Retinal pigment epithelial cell (primary cell): ENCODE data around the gene MYL6B.

ENCODE experiments used
- DNase-seq: peaks from one replicate; pipeline ENCODE4 v3.0.0-alpha.2; 2010; ENCODE audit warnings: low read depth
- H3K4me3 ChIP-seq: 2 replicates; pipeline ENCODE4 v1.5.1; 2011; ENCODE audit warnings: mild to moderate bottlenecking, low read length, control low read depth, moderate library complexity
- CTCF ChIP-seq: conservative IDR thresholded peaks from 2 replicates; pipeline ENCODE4 v1.5.1; 2011; ENCODE audit warnings: low read depth, low read length, control low read depth, inconsistent platforms

The MYL6B gene

GRCh38 chr12:56202838-56203237, 50.5 kb downstream of the MYL6B start:
- no peak for TF ChIP-seq CTCF
- no peak overlapping the region for H3K4me3 ChIP-seq
- DNase-seq, result no peak

- no peak for TF ChIP-seq CTCF
- H3K4me3 ChIP-seq, result no peak overlapping the region
- DNase-seq, result no peak
These were observed 51.9 kb downstream of the MYL6B start for GRCh38 chr12:56204275-56204674.

- no peak for TF ChIP-seq CTCF
- H3K4me3 ChIP-seq, result no peak overlapping the region
- no peak for DNase-seq
These were observed 53.1 kb downstream of the MYL6B start for GRCh38 chr12:56205445-56205844.

- peak; percentile 82 for TF ChIP-seq CTCF
These were observed 54.2 kb downstream of the MYL6B start for GRCh38 chr12:56206452-56207166.

More at GRCh38 chr12:56206452-56207166, 54.2 kb downstream of the MYL6B start:
- H3K4me3 ChIP-seq, result no peak overlapping the region
- no peak for DNase-seq
